ENCODE measurements around the gene RPS16. TPM values are rescaled to one million over a fixed set of nuclear protein-coding genes. Genes with fewer than 3 reads are reported as not detected.
A peak's percentile ranks its signal among the peaks of the same experiment; 100 is the strongest.

Gene RPS16
- total and polyA plus RNA-seq, 2 donors (not counting 1 experiment from before 2014, with no cell fraction given) = 3,910 to 6,448 TPM

- Histone ChIP-seq H3K4me3 (ENCODE audit: control extremely low read depth in 1 of 5, extremely low read depth in 1 of 5, insufficient read depth in 1 of 5, low read depth in 2 of 5, low read length in 4 of 5) (peak overlapping the region; percentile 69 to 98 (median 95)), H3K27ac (ENCODE audit: low read length in 2 of 2) (peak overlapping the region; percentile 91 to 95), H3K27me3 (replicated peaks in 1 of 4; ENCODE audit: control extremely low read depth in 1 of 4, control insufficient read depth in 3 of 4, insufficient read depth in 4 of 4, low read length in 3 of 4) (no peaks in the 10 kb centered on the region), H3K9ac (ENCODE audit: low read length) (peak overlapping the region; percentile 98), H2AFZ (ENCODE audit: insufficient read depth, low read depth, low read length, poor library complexity, severe bottlenecking) (peak overlapping the region; percentile 73), H4K20me1 (ENCODE audit: control insufficient read depth, insufficient read depth, low read length, poor library complexity, severe bottlenecking) (peaks cover 30% of the 10 kb centered on the region), H3K9me3 (ENCODE audit: control extremely low read depth in 1 of 3, control insufficient read depth in 2 of 3, insufficient read depth in 1 of 3, low read length in 2 of 3) (no peaks in the 10 kb centered on the region), H3K4me2 (replicated peaks; ENCODE audit: low read depth, low read length, poor library complexity, severe bottlenecking) (peak overlapping the region; percentile 96), H3K36me3 (replicated peaks in 1 of 2; ENCODE audit: control extremely low read depth in 1 of 2, control insufficient read depth in 1 of 2, extremely low read depth in 1 of 2, insufficient read depth in 2 of 2, low read length in 1 of 2) (peaks cover 0 to 4% of the 10 kb centered on the region in 2 experiments), H3K79me2 (ENCODE audit: control insufficient read depth, insufficient read depth, low read length) (peaks cover 51% of the 10 kb centered on the region), H3K4me1 (ENCODE audit: control insufficient read depth in 2 of 2, insufficient read depth in 2 of 2, low read length in 2 of 2) (peaks cover 47 to 51% of the 10 kb centered on the region in 2 donors)
- 9% methylated on average over 5 of the region's 17 CpGs for WGBS (ENCODE audit: insufficient coverage)
- H3K27ac Mint-ChIP-seq = peak overlapping the region; percentile 97
- H3K4me1 Mint-ChIP-seq = peaks cover 58% of the 10 kb centered on the region
- intact Hi-C loops (cut with micrococcal nuclease) = loop anchor here (1.0 to 10.0 kb wide), 10 partner anchors 8 to 390 kb away; partner anchors contain the start of genes DYRK1B, EID2, EID2B and MED29
- no peaks in the 10 kb centered on the region for H3K9me3 Mint-ChIP-seq (ENCODE audit: insufficient read depth)
- H3K27me3 Mint-ChIP-seq = no peaks in the 10 kb centered on the region
- DNase-seq (no peak), ATAC-seq (ENCODE audit: low read depth) (no peak)
- peak overlapping the region; percentile 97 for H3K4me3 Mint-ChIP-seq
- POLR2A ChIA-PET = interaction anchor here (0.6 to 3.5 kb wide), 11 partner anchors 7 to 97 kb away, joined by 3 to 42 read pairs (median 5); partner anchors contain the start of genes MED29, PAF1, RPS16 and TIMM50
- no peak for TF ChIP-seq CTCF (IDR thresholded peaks at IDR 0.05)
- TF ChIP-seq EZH2 (IDR thresholded peaks at IDR 0.05; ENCODE audit: borderline replicate concordance, insufficient read depth, low read depth, low read length, poor library complexity, severe bottlenecking) = no peak
- CTCF ChIA-PET = interaction anchor here (0.6 to 2.4 kb wide), 9 partner anchors 9 to 221 kb away, joined by 3 to 9 read pairs (median 3); partner anchors contain the start of gene RPS16
These were observed 8.9 kb upstream of the RPS16 start for GRCh38 chr19:39444598-39445195.

- H3K4me1 Mint-ChIP-seq = peaks cover 41% of the 10 kb centered on the region
- H3K27me3 Mint-ChIP-seq = no peaks in the 10 kb centered on the region
- Histone ChIP-seq H3K4me3 (ENCODE audit: control extremely low read depth in 1 of 5, extremely low read depth in 1 of 5, insufficient read depth in 1 of 5, low read depth in 2 of 5, low read length in 4 of 5) (no peak overlapping the region), H3K9ac (ENCODE audit: low read length) (no peak overlapping the region), H2AFZ (ENCODE audit: insufficient read depth, low read depth, low read length, poor library complexity, severe bottlenecking) (no peak overlapping the region), H4K20me1 (ENCODE audit: control insufficient read depth, insufficient read depth, low read length, poor library complexity, severe bottlenecking) (peaks cover 22% of the 10 kb centered on the region), H3K4me2 (replicated peaks; ENCODE audit: low read depth, low read length, poor library complexity, severe bottlenecking) (no peak overlapping the region), H3K79me2 (ENCODE audit: control insufficient read depth, insufficient read depth, low read length) (peaks cover 39% of the 10 kb centered on the region), H3K9me3 (ENCODE audit: control extremely low read depth in 1 of 3, control insufficient read depth in 2 of 3, insufficient read depth in 1 of 3, low read length in 2 of 3) (no peaks in the 10 kb centered on the region), H3K27ac (ENCODE audit: low read length in 2 of 2) (no peak overlapping the region), H3K4me1 (ENCODE audit: control insufficient read depth in 2 of 2, insufficient read depth in 2 of 2, low read length in 2 of 2) (peaks cover 28 to 29% of the 10 kb centered on the region in 2 donors), H3K36me3 (replicated peaks in 1 of 2; ENCODE audit: control extremely low read depth in 1 of 2, control insufficient read depth in 1 of 2, extremely low read depth in 1 of 2, insufficient read depth in 2 of 2, low read length in 1 of 2) (peaks cover 2 to 15% of the 10 kb centered on the region in 2 experiments), H3K27me3 (replicated peaks in 1 of 4; ENCODE audit: control extremely low read depth in 1 of 4, control insufficient read depth in 3 of 4, insufficient read depth in 4 of 4, low read length in 3 of 4) (no peaks in the 10 kb centered on the region)
- no peak for ATAC-seq (ENCODE audit: low read depth)
- DNase-seq = no peak
- ChIA-PET POLR2A (no interaction called here), CTCF (interaction anchor here (0.9 to 1.6 kb wide), 3 partner anchors 36 to 95 kb away, joined by 3 to 8 read pairs (median 3); partner anchors contain the start of gene EID2B)
- H3K9me3 Mint-ChIP-seq (ENCODE audit: insufficient read depth) = no peaks in the 10 kb centered on the region
- no peak overlapping the region for H3K4me3 Mint-ChIP-seq
- no peak overlapping the region for H3K27ac Mint-ChIP-seq
- TF ChIP-seq CTCF (IDR thresholded peaks at IDR 0.05) (no peak), EZH2 (IDR thresholded peaks at IDR 0.05; ENCODE audit: borderline replicate concordance, insufficient read depth, low read depth, low read length, poor library complexity, severe bottlenecking) (no peak)
- intact Hi-C loops (cut with micrococcal nuclease) = no loop called here
- WGBS (ENCODE audit: insufficient coverage) = 95% methylated on average over 3 of the region's 9 CpGs
These were observed 2.7 kb upstream of the RPS16 start for GRCh38 chr19:39438270-39438934.
